Fibroblast of the aortic adventitia (primary cell): ENCODE results near the gene ESAM. TPM values are rescaled to one million over a fixed set of nuclear protein-coding genes. Genes with fewer than 3 reads are reported as not detected.

Source experiments
- DNase-seq: peaks from one replicate; pipeline ENCODE4 v3.0.0-alpha.2; 2010; ENCODE audit warnings: low read depth
- H3K4me3 ChIP-seq: 2 replicates; pipeline ENCODE4 v1.5.1; 2011; ENCODE audit warnings: low read depth, mild to moderate bottlenecking, control low read depth, low read length, moderate library complexity
- total RNA-seq: library from RNA; depleted of rRNA; stranded (reverse); fragments of >200 nt; gene quantifications from 2 replicates; pipeline ENCODE4 v1.2.3, GENCODE V29; 2012; ENCODE audit warnings: low replicate concordance
- TF ChIP-seq, protein P1 (sequence below): IDR thresholded peaks from 2 replicates; pipeline ENCODE4 v1.5.1; 2011; ENCODE audit warnings: mild to moderate bottlenecking, low read length, control low read depth, inconsistent platforms; ENCODE audit not compliant: insufficient read depth

The ESAM gene
- total RNA-seq, 1 donor = 0.36 TPM

DNA sequence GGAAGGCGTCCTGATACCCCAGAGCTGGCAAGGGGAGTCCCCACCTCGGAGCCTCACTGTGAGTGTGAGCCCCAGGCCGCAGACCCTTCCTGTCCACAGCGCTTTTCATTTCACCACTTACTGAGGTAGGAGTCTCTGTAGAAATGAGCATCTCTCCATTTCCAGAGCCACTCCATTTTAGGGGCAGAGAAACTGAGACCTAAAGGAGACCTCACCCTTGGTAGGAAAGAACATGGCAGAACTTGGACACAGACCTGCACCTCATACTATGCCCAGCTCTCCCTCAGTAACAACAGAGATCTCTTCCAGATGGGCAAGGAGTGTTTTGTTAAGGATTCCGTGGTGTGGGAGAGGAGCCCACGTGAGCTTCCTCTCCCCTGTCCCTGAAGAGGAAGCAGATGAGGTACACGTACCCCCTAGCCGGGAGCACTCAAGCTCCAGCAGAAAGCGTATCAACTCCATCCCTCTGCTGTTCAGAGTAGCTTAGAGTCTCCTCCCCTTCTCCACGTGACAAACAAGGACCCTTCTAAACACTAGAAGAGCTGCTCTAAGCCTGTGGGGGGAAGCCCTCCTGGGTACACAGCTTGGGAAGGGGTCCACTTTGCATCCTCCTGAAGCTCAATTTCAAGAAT, 9.5 kb downstream of the ESAM start:
- H3K4me3 ChIP-seq = no peak overlapping the region
- TF ChIP-seq, protein P1, sequence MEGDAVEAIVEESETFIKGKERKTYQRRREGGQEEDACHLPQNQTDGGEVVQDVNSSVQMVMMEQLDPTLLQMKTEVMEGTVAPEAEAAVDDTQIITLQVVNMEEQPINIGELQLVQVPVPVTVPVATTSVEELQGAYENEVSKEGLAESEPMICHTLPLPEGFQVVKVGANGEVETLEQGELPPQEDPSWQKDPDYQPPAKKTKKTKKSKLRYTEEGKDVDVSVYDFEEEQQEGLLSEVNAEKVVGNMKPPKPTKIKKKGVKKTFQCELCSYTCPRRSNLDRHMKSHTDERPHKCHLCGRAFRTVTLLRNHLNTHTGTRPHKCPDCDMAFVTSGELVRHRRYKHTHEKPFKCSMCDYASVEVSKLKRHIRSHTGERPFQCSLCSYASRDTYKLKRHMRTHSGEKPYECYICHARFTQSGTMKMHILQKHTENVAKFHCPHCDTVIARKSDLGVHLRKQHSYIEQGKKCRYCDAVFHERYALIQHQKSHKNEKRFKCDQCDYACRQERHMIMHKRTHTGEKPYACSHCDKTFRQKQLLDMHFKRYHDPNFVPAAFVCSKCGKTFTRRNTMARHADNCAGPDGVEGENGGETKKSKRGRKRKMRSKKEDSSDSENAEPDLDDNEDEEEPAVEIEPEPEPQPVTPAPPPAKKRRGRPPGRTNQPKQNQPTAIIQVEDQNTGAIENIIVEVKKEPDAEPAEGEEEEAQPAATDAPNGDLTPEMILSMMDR = no peak
- DNase-seq = no peak

DNA sequence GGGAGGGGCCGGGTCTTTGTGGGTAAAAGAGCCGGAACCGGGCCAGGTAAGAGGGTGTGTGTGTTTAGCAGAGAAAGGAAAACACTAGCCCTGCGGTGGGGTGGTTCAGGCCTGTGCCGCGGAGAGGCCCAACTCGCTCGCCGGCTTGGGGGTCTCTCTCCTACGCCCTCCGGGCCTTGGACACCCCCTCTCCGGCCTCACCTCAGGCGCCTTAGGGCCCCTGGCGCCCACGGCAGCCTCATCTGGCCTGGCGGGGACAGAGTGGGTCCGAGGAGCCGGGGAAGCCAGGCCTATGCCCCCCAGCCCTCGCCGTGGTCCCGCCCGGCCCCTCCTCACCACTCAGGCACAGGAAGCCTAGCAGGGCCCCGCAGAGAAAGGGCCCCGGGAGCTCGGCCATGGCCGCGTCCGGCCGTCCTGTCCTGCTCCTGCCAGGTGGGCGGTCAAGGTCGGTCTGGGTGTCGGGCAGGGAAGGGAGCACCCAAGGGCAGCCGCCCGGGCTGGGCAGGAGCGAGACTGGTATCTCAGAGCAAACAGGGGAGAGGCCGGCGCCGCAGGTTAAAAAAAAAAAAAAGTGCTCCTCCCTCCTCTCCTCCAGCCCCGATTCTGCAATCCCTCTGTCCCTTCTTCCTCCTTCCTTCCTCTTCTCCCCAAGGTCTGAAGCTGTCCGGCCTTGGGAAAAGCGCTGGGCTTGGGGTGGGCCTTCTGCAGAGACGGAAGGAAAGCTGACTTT, 10.2 kb downstream of the ESAM start, which contains the start of gene VSIG2:
Gene VSIG2, minus strand, starts transcription at position 515 of the 730 bp plus-strand sequence. Its CDS starts 118 bp downstream, at position 397.
- H3K4me3 ChIP-seq = no peak within 1 kb of the TSS
- TF ChIP-seq, protein P1 = no peak
- DNase-seq = no peak

DNA sequence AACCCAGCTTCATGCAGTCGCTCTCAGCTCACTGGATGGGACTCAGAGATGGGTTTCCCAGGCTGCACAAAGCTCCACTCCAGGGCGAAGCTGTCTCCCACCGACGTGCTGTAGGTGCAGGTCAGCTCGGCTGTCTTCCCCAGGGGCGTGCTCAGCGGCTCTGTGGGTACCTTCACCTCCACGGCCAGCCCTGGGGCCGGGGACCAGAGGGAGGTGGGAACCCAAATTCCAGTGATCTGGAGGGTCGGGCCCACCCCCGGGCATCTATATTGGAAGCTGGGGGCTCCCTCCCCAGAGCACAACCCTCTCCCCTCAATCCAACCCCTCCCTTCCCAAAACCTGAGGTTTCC, 10.7 kb downstream of the ESAM start:
- TF ChIP-seq, protein P1 = no peak
- DNase-seq = no peak
- H3K4me3 ChIP-seq = no peak overlapping the region

DNA sequence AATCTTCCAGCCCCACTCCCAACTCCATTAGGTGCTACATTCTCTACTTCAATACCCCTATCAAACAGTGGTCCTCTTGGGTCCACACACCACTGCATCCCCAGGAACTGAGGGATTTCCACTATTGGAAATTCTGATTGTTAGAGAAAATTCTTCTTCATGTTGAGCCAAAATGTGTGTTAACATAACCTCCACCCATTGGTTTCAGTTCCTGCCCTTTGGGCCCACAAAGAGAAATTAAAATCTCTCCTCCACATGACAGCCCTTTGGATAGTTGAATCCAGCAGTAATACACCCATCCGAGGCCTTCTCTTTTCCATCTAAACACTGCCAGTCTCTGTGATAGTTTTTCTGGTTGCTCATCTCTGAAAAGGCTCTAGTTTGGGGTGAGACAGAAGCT, 12.2 kb downstream of the ESAM start:
- no peak for DNase-seq
- no peak overlapping the region for H3K4me3 ChIP-seq
- TF ChIP-seq, protein P1 = no peak

DNA sequence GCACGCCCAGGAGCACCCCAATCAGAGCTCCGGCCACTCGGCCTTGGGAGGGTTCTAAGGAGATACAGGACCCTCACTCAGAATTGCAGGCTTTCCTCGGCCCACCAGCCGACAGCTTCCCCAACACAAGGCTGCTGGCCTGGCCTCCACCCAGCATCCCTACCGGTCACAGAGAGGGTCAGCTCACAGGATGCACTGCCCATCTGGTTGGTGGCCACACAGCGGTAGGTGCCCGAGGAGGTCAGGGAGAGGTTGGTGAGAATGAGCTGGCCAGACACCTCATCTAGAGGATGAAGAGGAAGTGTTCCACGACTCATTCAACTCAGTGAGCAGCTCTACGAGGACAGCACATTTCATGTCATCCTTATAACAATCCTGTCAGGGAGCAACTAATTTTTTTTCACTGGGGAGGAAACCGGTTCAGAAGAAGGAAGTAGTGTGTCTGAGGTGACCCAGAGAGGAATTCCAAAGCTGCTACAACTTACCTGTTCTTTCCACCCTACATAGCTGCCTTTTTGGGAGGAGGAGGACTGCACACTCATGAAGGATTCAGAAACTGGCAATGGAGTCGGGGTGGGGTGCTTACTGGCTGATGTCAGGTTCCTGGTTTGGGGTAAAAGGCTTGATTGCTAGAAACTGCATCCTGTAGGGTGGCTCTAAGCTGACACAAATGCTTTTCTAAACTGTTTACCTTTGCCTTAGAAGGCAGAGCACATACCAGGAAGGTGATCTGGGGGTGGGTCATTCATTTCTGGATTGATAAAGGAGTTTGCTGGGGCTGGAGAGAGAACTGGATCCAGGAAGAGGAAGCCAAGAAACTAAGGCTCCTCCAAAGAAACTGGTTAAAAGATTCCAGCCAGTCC, 13.4 kb downstream of the ESAM start:
- DNase-seq = no peak
- H3K4me3 ChIP-seq = no peak overlapping the region
- TF ChIP-seq, protein P1 = no peak

DNA sequence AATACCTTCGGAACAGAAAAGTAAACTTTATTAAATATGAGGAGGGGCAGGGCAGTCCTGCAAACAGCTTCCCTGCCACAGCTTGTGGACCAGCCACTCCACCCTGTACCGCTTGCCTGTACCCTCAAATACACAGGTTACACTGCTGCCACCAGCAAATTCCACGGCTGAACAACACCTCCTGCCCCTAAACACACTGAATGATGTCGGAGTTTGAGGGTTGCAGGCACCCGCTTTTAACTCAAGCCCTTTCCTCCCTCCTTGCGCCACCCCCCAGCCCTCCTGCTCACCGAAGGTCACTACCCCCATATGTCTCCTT, 14.0 kb downstream of the ESAM start:
- TF ChIP-seq, protein P1 = no peak
- no peak for DNase-seq
- no peak overlapping the region for H3K4me3 ChIP-seq
